T-helper 9 cell (primary cell): ENCODE results near the gene S100A9.
"Not testable (repeated sequence)": the region's sequence is repeated elsewhere in the genome, so short reads cannot be mapped to it uniquely, and the experiment has no call there.

Source experiments
- DNase-seq: peaks from one replicate; pipeline ENCODE4 v3.0.0-alpha.2; 2020

The S100A9 gene

GRCh38 chr1:153390938-153391710 is 33.5 kb downstream of the S100A9 start, which contains the start of gene S100A8:
S100A8 (minus strand) TSS chr1:153391073; CDS start chr1:153390535, 538 bp downstream.
- DNase-seq, result no peak

- no peak for DNase-seq
Measured at GRCh38 chr1:153392258-153392657, 34.6 kb downstream of the S100A9 start.

DNA sequence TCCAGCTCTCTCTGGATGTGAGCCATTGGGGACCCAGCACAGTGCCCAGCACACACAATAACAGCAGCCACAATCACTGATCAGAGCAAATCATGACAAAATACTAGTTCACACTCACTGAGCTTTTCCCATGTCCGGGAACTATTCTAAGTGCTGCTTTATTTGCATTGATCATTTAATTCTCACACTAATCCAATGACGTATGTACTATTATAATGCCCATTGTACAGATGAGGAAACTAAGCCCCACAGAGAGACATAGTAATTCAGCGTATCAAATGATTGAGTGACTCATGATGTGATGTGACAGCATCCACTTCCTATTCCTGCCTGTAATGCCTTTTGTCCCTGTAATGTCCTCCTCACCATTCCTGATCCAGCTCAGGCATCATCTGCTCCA is 35.2 kb downstream of the S100A9 start:
- no peak for DNase-seq

DNA sequence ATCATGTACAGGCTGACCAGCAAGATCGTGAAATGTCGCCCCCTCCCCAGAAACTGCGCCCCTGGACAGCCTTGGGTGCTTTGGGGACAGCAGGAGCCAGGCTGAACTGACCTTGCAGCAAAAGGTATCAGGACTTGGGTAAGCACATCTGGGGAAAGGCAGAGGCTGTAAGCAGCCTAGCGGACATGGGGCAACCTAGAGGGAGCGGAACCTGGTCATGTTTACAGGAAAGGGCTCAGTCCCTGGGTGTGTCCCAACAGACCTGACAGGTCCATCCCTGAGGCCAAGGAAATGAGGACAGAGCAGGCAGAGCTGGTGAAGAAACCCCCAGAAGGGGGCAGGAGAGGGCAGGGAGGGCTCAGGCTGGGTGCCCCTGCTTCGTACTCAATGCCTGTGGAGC is 36.3 kb downstream of the S100A9 start:
- no peak for DNase-seq

DNA sequence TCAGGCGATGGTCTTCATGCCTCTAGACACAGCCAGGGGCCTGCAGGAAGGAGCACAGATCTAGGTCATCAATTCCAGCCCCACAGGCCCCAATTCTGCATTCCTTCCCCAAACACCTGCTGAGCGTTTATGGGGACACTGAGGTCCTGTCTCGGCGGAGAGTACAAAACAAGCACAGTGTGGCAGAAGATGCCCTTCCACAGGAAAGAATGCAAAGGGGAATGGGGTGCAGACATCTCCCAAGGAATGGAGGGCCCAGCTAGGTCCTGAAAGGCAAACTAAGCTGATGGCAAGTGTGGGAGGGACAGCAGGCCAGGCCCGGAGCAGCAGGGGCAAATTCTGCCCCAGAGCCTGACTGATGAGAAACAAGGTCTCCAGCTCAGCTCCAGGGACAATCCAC is 36.7 kb downstream of the S100A9 start:
- no peak for DNase-seq

DNA sequence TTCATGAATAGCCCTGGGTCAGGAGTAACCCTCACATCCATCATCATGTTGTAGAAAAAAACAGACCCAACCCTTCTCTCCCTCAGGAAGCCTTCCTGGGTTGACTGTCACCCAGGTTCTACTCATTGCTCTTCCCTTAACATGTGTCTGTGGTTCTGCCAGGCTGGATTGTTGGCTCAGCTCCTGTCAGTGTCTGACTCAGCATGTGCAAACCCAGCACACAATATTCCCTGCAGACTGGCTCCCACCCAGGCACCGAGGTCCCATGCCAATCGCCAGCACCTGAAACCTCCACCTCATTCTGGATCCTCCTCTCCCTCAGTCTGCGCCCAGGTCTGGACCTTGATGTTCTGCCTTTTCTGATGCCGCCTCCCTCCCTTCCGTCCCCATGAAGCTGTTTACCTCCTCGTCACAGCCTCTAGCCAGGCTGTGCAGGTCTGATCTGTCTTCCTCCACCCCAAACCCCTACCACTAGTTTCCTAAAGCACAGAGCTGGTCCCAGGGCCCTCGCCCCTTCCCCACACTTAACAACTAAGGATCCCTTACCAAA is 37.6 kb downstream of the S100A9 start:
- DNase-seq, result no peak

- DNase-seq, result no peak
Measured at GRCh38 chr1:153395776-153396175, 38.1 kb downstream of the S100A9 start.

DNA sequence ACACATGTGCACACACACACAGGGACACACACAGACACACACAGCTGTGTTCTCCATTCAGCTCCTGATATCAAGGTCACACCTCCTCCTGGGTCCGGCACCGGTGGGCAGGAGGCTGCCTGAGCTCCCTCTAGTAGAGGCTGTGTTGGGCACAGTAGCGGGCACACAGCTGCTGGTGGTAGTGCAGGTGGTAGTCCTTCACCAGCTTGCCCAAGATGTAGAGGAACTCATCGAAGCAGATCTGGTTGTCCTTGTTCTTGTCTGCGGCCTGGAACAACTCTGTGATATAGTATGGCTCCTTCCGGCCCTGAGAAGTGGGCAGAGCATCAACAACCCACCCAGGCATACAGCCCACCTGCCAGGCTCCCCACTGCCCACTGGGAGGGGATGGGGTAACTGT is 38.8 kb downstream of the S100A9 start:
- no peak for DNase-seq

- no peak for DNase-seq
Measured at GRCh38 chr1:153397051-153397923, 39.6 kb downstream of the S100A9 start.

DNA sequence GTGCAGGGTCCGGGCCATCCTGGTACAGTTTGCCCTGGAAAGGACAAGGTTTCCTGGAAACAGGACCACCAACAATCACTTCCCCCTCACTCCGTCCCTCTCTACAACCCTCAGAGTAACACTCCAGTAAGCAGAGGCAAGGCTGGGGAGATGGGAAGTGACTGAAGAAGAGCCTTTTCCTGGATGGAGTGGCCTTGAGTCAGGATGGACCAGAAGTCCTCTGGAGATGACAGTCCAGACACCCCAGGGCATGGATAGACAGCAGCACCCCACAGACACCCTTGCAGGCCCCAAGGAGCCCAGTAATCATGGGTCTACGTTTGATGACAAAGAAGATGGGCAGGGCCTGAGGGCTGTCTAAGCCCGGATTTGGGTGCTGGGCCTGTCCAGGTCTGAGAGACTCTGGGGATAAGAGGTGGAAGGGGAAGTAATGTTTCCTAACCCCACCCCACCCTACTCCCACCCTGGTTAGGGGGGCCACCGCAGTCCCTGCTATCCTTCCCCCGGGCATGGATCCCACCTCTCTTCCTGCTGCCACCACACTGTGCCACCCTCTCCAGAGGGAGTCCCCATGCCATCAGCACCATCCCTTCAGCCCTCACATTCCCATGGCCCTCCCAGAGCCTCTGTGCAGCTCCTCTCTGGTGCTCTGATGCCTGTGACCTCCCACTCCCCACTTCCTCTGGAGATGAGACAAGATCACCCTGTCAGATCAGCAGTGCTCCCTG is 40.4 kb downstream of the S100A9 start:
- no peak for DNase-seq

GRCh38 chr1:153399401-153400055 is 41.9 kb downstream of the S100A9 start:
- no peak for DNase-seq

DNA sequence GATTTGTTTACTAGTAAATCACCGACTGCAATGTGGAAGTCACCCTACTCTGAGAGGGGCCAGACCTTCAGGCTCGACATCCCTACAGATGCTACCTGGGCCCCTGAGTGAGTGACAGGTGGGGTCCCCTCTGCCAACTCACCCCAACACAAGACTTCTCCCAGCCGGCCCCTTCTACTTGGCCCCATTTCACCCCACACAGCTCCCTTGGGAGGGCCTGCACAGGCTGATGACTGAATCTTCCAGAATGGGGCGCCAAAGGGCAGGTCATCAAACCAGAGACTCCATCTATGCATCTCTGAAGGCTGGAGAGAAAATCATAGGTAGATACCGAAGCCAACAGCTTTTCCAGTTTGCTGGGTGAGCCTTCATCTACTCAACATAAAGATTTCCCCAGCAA is 42.6 kb downstream of the S100A9 start:
- no peak for DNase-seq

DNA sequence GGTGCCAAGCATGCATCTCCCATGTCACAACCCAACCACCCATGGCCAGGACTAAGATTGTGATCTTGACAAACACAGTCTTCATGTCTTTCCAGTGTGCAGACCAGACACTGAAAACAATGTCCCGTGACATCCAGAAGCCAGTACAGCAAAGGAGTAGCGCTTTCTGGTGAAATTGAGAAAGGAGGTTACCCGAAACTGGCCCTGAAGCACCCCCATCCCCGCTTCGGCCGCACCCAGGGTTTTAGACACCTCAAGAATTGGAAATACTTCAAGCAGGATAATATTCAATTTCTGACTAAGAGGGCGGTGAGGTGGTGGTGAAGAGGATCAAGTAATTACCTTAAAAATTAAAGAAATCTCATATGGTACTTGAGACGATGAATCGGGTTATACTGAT is 43.8 kb downstream of the S100A9 start:
- no peak for DNase-seq

DNA sequence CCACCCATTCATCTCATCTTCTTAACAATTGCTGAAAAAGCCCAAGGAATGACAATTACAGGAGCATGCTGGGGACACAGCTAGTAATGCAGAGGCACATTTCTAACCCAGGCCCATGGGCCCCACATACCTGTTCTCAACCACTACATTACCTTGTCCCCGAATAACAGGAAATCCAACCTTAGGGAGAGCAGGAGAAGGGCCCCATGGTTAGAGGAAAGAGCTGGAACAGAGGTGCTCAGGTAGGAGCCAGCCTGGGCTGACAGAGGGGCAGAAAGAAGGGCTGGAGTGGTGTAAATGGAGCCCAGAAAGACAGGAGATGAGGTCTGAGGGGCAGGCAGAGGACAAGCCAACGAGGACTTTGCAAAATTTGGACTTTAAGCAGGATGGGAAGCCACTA is 44.6 kb downstream of the S100A9 start:
- no peak for DNase-seq

GRCh38 chr1:153403421-153404085 is 45.9 kb downstream of the S100A9 start:
- DNase-seq, result no peak

DNA sequence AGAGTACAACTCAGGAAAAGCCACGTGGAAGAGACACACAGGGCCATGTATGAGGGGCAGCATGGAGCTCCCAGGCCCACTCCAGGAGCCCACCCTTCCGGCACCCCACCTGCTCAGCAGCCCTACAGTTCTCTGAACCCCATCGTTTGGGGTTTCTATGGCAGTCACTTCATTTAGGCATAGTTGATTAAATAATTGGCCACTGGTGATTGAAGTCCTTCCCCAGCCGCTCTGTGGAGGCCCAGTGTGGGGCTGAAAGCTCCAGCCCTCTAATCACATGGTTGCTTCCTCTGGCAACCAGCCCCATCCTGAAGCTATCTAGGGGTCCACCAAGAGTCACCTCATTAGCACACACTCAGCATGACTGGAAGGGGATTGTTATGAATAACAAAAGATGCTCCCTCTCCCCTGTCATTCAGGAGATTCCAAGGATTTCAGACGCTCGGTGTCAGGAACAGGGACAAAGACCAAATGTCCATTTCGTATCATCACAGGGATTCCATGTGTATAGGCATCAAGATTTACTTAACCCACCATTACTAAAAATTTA is 46.5 kb downstream of the S100A9 start:
- no peak for DNase-seq

- peak; percentile 50 for DNase-seq
Measured at GRCh38 chr1:153404768-153405167, 47.1 kb downstream of the S100A9 start.

GRCh38 chr1:153405825-153406599 is 48.4 kb downstream of the S100A9 start:
- not testable (repeated sequence) for DNase-seq

- DNase-seq, result not testable (repeated sequence)
Measured at GRCh38 chr1:153407274-153407673, 49.6 kb downstream of the S100A9 start.
